Measurements from ENCODE around the gene ATP11A.
"Not testable (repeated sequence)": the region's sequence is repeated elsewhere in the genome, so short reads cannot be mapped to it uniquely, and the experiment has no call there.

ATP11A gene

DNA sequence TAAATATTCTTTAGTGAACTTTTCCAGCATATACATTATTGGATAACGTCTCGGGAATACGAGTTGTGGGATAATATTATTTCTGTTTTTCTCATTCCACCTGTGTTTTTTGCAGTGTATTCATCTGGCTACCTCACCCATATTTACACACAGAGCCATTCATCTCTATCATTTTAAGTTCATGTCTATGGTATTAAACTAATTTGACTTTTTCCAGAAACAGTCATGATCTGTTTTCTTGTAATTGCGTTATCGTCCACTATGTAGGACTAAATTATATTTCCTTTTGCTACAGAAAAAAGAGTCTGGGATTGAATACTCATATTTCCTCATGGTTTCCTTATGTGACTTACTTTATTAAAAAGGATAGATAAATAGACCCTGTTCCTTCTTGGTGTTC, 2.7 kb downstream of the ATP11A start:
- no peak for DNase-seq (ENCODE audit: low spot score)

DNA sequence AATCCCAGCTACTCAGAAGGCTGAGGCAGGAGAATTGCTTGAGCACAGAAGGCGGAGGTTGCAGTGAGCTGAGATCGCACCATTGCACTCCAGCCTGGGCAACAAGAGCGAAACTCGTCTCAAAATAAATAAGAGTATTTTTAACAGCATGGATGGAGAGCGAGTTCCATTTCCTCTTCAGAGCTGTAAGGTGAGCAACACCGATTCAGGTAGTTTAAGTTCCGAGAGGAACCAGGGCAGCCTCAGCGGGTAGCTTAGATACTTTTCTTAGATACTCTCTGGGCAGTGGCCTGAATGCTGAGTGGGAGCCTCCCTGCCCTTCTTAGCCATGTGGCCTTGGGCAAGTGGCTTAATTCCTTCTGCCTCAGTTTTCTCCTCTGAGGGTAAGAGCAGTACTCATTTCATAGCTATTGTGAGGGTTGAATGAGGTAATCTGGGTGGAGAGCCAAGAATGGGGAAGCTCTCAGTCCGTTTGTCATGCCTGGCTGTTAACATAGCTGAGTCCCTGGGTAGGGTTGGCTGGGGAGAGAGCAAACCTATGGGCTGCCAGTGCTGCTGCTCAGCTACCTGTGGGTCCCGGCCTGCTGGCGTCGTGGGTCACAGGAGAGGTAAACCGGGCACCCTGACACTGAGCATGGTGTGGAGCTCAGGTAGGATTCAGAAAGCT, 4.1 kb downstream of the ATP11A start:
- peak; percentile 82 for DNase-seq (ENCODE audit: low spot score)

DNA sequence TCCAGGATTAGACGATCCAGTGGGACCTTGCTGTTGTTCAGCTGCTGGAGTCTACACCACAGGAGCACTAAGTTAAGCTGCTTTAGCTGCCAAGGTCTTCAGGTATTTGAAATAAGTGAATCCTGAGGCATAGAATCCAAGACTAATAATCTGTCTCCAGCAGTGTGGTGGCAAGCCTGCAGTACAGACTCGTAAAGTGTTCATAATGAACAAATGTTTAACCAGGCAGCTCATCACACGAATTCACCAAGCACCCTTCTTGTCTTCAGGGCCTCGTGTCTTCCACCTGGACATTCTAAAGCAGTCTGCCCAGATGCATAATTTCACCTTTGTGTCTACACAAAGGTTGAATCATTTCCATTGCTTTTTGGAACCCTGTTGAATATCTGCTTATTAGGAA, 5.3 kb downstream of the ATP11A start:
- no peak for DNase-seq (ENCODE audit: low spot score)

DNA sequence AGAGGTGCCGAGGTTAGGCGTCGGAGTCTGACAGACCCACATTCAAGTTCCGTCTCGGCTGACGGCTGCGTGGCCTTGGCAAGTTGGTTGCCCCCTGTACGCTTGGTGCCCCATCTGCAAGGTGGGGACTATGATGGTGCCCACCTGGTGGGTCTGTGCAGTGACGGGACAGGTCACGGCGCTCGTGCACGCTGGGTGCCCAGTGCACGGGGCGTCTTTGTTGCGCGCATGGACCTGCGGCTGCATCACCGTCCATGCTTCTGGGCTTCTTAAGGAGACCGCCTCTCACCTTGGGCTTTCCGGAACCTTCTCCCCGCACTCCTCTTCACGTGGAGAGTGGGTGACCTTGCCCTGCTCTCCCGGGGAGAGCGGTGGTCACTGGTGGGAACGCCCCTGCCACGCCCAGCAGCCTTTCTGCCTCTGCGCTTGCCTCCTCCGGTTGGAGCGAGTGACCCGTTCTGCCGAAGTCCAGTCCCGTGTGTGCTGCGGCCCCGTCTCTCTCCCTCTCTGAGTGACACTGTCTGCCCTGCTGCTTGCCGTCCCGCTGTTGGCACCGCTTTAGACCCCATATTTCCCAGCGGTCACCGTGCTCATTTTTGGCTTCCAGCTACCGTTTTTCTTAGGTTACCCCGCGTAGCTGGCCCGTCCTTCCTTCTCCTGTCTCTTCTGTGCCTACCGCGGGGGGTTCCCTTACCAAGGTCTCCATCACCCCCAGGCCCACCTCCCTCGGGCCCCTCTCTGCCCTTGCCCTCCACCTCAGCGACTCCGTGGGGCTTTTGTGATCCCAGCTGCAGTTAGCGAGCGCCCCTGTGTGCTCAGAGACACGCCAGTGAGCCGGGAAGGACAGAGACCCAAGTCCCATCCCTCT, 6.4 kb downstream of the ATP11A start:
- DNase-seq (ENCODE audit: low spot score) = no peak

DNA sequence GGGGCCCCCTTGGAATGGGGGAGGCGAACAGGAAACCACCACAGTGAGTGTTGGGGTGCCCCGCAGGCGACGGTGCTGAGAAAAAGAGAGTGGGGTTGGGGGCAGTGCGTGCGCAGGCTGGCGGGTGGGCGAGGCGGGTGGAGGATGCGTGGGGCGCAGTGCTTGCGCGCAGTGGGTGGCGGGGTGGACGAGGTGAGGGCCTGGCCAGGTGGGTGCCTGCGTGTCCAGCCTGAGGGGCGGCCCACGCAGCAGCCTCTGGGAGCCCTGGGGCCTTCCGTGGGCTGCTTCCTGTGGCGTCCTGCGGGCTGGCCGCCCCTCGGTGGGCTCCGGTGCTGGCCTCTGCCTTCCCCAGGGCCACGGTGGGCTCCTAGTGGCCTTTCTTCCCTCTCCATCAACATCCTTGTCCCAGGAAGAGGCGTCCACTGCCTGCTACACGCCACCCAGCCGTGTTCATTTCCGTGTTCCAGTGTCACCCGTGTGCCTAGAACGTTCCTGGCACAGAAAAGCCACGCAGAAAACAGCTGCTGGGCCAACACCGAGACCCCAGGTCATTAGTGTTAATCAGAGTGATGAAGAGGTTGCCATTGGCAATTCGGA, 7.1 kb downstream of the ATP11A start:
- no peak for DNase-seq (ENCODE audit: low spot score)

DNA sequence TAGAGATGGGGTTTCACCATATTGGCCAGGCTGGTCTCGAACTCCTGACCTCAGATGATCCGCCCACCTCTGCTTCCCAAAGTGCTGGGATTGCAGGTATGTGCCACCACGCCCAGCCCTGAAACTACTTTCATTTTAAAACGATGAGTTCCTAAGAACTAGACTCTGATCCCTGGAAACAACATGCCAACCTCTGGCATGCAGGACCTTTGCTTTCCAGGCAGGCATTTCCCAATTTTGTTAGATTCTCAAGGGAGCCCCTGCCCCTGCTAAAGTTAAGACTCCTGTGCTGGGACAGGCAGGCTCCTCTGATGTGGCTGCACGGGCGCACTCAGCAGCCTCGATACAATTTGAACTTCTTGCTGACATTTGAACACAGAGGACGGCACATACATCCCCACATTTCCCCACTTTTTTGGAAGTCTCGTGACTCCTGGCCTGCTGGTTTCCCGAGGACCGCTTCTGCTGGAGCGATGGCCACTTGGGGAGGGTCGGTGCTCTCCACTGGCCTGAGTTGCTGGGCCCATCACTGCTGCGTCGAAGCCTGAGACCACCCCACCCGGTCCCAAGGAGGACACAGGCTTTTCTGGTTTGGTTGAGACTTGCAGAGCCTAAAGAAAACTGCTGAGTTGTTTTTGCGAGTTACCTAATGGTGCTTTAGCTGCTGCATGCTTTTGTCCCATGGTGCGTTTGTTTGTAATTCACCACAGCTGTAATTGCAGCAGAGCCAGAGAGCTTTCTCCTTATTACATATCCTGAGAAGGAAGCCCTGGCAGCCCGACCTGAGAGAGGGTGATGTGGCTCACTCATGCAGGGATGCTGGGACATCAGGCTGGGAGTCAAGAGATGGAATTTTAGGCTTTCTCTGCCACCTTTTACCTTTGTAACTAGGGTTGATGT, 8.2 kb downstream of the ATP11A start:
- peak; percentile 62 for DNase-seq (ENCODE audit: low spot score)

DNA sequence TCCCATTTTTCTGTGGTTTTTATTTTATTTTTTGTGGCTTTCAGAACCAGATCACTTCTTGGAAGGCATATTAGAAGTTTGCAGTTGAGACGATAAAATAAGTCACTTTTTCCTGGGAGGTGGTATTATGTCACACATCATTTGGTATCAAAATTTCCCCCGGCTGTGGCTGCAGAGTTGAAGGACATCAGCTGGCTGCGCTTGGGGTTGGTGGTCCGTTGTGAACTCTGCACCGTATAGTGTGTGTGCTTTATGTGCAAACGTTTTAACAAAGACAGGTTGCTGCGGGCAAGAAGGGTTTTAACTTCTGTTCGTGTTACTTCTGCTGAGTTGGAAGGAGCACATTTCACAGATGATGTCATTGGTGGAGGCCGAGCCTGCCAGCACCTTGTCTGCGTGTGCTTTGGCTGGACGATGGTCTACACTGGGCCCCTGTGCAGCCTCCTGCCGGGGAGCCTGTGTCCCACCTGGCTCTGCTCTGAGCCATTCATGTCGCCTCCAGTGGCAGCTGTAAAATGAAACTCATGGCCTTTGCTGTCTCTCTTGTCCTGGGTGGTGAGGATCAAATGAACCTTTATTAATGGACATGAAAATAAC, 9.6 kb downstream of the ATP11A start:
- DNase-seq (ENCODE audit: low spot score) = no peak

DNA sequence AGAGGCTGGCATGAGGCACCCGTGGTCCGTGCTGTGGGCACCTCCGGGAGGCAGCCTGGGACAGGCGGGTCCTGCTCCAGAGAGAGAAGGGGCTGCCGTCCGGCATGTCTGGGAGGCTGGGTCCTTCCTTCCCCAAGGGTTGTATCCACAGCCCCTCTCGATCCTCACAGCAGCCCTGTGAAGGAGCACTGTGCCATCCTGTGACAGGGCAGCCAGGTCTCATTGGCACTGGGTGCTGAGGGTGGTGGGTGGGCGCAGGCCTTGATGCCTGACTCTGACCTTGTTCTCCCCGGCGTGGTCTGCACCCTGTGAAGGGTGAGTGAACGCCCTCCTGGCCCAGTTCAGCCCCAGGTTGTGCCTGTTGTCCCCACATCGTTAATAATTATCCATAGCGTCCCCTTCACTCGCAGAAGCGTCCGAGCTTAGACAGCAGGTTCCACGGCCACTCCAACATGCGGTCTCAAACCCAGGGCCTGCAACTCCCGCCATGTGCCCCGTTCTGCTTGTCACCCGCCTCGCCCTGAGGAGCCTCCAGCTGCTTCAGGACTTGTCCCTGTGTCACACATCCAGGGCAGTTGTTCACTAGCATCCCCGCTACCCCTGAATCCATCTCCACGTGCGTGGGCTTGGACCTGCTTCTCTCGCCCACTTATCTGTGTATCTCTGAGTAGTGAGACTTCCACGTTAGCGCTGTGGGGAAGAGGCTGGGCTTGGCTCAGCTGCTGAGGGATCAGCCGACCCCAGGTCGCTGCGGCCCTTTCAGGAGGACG, 10.6 kb downstream of the ATP11A start:
- no peak for DNase-seq (ENCODE audit: low spot score)

DNA sequence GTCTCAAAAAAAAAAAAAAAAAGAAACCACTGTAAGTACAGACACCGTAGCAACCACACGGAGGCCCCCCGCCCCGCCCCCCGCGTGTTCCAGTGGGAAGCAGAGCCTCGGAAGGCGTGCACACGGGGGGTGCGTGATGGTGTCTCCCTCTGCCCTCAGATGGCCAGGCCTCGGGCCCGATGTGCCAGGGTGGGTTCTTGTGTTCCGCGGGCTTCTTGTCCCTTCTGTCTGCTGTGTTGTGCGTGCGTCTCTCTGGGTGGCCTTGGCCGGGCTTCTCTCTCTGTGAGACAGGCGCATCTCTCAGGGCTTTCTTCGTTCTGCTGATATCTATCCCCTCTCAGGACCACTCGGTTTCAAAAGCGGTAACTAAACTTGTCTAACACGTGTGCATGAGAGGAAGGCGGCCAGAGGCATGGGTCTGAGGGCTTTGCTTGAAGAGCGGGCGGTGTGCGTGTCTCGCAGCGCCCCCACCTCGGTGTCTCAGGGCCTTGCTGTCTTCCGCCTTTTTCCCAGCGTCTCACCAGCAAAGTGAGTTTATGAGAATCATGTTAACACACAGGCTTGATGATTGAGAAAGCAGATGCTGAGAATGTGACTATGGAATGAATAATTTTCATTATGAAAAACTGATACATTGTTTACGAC, 12.6 kb downstream of the ATP11A start:
- DNase-seq (ENCODE audit: low spot score) = no peak

DNA sequence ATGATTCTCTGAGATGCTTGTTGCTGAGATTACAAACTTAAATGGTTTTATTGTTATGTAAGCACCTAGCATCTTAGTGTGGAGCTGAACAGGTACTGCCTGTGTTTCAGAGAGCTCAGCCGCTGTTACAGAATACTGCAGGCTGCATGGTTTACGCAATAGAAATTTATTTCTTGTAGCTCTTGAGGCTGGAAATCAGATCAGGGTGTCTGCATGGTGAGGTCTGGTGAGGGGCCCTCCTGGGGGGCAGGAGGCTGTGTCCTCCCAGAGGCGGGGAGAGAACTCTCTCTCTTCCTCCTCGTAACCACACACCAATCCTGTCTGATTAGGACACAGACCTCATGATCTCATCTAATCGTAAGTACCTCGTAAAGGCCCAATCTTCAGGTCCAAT, 13.1 kb downstream of the ATP11A start:
- DNase-seq (ENCODE audit: low spot score) = no peak

DNA sequence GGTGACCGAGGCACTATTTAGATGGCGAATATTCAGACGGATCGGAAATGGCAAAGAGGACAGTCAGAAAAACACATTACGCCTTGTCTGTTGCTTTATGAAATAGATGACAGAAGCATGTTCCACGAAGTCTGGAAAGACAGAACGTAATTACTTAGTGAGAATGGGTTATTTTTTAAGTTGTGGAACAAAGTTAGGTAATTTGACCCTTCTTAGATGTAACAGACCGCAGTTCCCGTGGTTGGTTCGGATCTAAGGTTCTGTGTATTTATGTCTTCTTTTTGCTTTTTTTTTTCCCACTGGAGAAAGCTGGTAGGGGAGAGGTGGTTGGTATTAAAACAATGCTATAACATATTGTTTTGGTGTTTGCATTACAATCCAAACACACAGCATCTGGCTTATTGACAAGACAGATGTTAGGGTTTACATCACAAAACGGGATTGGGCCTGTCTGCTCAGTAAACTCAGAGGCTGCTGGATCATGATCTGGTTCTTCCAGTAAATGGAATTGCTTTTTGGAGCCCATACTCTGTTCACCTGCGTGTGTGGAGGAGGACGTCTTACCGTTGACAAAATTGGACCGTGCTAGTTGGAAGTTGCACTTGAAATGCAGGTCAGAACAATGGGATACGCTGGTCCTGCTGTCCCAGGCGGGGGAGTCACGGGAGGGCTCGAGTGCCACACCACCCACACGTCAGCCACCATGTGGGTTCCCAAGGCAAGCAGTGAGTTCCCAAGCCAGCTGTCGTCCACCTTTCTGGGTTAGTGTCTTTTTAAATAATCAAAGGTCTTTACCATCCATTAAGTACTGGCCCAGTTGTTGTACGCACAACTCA, 13.8 kb downstream of the ATP11A start:
- DNase-seq (ENCODE audit: low spot score) = no peak

DNA sequence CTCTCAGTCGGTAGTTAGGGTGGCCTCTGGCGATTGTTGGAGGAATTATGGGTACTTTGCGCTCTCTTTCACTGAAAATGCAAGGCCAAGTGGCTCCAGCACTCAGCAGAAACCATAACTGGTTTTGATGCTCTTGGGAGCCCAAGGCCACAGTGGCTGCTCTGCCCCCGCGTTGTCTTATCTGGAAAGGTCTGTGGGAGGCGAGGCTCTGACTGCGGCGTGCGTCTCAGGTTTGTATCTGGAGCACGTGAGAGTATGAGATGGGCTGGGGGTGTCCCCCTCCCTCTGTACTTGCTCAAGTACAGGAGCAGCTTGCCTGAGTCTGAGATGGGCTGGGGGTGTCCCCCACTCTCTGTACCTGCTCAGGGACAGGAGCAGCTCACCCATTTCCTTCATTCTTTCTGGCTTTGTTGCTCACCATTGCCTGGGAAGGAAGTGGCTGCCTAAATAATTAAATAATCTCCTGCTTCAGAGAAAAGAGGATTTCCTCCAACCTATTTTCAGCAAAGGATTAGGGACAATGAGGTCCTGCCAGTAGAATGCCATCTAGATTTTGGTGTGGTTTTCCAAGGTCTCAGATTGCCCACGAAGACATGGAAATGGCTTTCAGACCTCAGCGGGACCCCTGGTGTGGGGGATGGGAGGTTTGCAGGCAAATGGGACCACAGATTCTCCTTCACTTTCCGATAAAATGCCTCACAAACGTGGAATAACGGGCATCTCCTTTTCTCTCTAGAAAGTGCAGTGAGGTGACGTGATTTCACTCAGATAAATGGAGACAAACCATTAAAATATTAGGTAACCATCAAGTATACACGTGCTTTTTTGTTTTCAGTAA, 14.7 kb downstream of the ATP11A start:
- DNase-seq (ENCODE audit: low spot score) = no peak

DNA sequence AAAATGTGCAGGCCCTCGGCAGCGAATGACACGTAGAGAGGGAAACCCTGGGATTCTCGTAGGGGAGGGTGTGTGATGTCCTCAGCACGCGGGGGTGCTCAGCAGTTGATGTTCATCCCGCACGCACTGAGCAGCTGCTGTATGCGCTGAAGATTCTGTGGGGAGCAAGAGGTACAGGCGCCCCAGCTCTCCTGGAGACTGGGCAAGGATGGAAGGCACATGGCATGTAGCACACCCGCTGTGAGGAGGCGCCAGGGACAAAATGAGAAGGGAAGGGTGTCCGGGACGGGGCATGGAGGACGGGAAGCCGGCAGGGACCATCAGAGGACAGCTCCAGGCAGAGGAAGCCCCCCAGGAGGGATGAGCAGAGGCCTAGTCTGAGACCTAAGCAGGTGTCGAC, 15.4 kb downstream of the ATP11A start:
- no peak for DNase-seq (ENCODE audit: low spot score)

DNA sequence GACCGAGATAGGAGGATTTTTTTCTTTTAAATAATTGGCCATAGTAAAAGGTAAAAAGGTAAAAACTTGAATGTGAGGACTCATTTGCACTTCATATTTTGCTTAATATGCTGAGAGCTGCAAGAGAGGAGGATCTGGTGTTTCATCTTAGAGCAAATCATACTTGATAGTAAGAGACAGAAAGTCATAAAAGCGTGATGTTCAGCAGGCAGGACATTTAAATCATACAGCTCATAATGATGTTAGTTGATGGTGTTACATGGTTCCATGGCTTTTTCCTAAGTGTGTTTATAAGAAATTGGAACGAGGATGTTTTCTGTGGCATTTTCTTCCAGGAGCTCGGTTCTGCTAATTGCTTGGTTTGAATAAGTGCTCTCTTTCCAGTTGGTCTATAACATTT, 16.3 kb downstream of the ATP11A start:
- DNase-seq (ENCODE audit: low spot score) = no peak

DNA sequence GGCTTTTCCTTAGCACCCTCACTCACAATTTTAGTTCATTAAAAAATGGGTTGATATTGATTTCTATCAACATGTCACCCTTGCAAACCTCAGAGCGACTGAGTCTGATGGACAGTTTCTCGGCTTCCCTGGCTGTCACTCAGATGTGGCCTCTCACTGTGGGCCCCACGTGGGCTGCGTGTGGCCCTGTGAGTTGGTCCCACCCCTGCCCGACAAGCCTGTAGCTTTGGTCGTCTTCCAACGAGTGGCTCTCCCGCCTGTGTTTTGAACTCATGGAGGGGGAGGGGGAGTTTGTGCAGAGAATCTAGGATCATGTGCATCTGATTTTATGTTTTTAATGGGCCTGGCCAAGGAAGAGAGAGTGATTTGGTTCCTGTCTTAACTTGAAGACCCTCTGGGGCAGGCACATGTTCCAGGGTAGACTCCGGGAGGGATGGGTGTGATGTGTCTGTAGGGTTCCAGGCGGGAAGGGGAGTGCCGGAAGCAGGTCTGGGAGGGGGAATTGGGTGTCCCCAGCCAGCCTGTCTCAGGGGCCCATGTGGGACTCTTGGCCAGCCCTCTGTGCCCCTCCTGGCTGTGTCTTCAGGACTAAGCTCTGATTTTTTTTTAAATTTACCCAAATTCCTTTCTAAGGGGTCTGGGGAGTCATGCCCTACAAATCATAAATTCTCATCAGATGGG, 18.9 kb downstream of the ATP11A start:
- no peak for DNase-seq (ENCODE audit: low spot score)

DNA sequence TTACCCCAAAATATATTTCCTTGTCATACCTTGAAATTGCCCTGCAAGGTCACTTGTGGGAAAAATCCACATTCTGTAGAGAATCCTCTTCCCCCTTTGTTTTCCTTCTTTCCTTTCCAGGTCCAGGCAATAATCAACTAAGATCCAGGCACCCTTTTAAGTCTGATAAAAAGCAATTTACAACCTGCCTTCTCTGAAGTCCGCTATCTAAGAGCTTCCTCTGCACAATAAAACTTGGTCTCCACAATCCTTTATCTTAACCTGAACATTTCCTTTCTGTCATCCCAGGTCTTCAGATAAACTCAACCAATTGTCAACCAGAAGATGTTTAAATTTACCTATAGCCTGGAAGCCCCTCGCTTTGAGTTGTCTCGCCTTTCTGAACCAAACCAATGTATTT, 19.5 kb downstream of the ATP11A start:
- not testable (repeated sequence) for DNase-seq (ENCODE audit: low spot score)

DNA sequence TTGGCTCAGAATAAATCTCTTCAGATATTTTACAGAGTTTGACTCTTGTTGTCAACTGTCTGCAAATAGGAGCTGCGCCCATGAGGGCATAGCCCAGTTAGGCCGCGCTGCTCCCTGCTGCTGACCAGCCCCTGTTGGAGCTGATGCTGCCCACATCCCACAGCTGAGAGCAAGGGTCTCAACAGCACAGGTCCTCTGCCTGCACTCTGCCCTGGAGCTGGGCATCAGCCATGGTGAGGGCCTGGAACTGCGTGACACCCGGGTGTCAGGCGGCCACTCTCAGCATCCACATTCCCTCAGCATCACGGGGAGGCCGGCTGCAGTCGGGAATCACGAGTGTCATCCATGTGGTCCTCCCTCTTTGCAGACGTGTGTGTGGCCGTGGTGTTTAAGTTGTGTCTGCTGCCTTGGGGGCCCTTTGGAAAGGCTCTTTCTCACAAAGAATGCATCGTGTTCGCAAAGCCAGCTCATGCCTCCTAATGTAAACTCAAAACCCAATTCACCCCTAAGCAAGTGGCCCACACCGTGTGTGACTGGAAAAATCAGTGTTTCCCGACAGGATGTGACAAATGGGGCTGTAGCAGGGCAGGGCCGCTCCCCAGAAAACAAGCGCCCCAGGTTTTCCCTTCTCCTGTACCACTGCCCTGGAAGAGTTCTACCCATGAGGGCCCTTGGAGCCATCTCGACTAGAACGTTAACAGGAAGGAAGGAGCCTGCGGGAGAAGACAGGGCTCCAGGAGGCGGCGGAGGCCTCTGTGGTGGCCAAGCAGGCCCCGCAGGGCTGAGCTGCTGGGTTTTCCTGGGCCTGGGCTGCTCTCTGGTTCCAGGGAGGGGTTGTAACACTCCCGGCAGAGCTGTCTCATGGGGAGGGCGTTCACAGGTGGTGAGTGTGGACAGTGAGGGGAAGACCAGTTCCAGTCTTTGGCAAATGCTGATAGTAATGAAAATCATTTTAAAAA, 20.3 kb downstream of the ATP11A start:
- DNase-seq (ENCODE audit: low spot score) = no peak
